Stomach (tissue), 9 donors: ENCODE measurements around the gene PEPD. TPM values are rescaled to one million over a fixed set of nuclear protein-coding genes. Genes with fewer than 3 reads are reported as not detected.
"Not testable (repeated sequence)": the region's sequence is repeated elsewhere in the genome, so short reads cannot be mapped to it uniquely, and the experiment has no call there.

ENCODE experiments used
- DNase-seq, 2 donors: peaks; one replicate each; pipeline versions ENCODE4 v3.0.0 to v3.0.0-alpha.2; 2013 to 2019
- H3K27ac ChIP-seq, 5 donors: fragments of 200-600 bp in 4 of 5; sonication (generic) in 4 of 5; one replicate each; pipeline ENCODE4 v1.5.1; 2013 to 2019; ENCODE audit warnings: mild to moderate bottlenecking in 1 of 5, moderate library complexity in 1 of 5
- H3K27me3 ChIP-seq, 3 donors: fragments of 200-600 bp; sonication (generic); one replicate each; pipeline ENCODE4 v1.5.1; 2017 to 2019; ENCODE audit warnings: mixed run types in 1 of 3
- H3K36me3 ChIP-seq, 4 donors: fragments of 200-600 bp; sonication (generic); 1 replicate in 3 of 4; 2 replicates in 1 of 4; pipeline ENCODE4 v1.5.1; 2016 to 2019
- H3K4me1 ChIP-seq, 4 donors: fragments of 200-600 bp; sonication (generic); one replicate each; pipeline ENCODE4 v1.5.1; 2016 to 2019
- H3K4me3 ChIP-seq, 4 donors: fragments of 200-600 bp; sonication (generic) in 3 of 4; one replicate each; pipeline ENCODE4 v1.5.1; 2016 to 2019; ENCODE audit warnings: mild to moderate bottlenecking in 1 of 4
- H3K9me3 ChIP-seq, 4 donors: fragments of 200-600 bp; sonication (generic); one replicate each; pipeline ENCODE4 v1.5.1; 2016 to 2019
- CTCF ChIP-seq, 7 experiments: fragments of 450-650 bp in 4 of 7; fragments of 200-600 bp in 3 of 7; sonication (generic) in 3 of 7; IDR thresholded peaks; one replicate each; pipeline ENCODE4 v1.5.1; 2016 to 2019; ENCODE audit warnings: antibody characterized with exemption in 7 of 7, control low read depth in 2 of 7, mild to moderate bottlenecking in 1 of 7
- EP300 ChIP-seq: sonication (generic); formaldehyde crosslinking; IDR thresholded peaks from one replicate; pipeline ENCODE4 v1.6.1; 2017; ENCODE audit warnings: antibody characterized with exemption
- POLR2A ChIP-seq, 4 donors: fragments of 450-650 bp; IDR thresholded peaks; one replicate each; pipeline ENCODE4 v1.6.1; 2016; ENCODE audit warnings: antibody characterized with exemption in 4 of 4, control low read depth in 2 of 4, mild to moderate bottlenecking in 1 of 4, moderate library complexity in 1 of 4
- POLR2AphosphoS5 ChIP-seq, 3 donors: sonication (generic); formaldehyde crosslinking; IDR thresholded peaks; one replicate each; pipeline ENCODE4 v1.6.1; 2016; ENCODE audit warnings: antibody characterized with exemption in 3 of 3
- WGBS, 5 donors: extraction: QIAGEN DNeasy Blood & Tissue Kit in 3 of 5; methylation state at CpG; one replicate each; pipeline versions ENCODE4 v1.1.5 to v1.1.7; 2013 to 2018; 5-methylcytosine and 5-hydroxymethylcytosine counted together
- intact Hi-C: fragments of 100-400 bp; cut with DNase I; formaldehyde crosslinking; loops from one replicate; pipeline ENCODE4 v1.15.1; 2023; ENCODE audit warnings: low total_unique reads
- polyA plus RNA-seq, 3 donors: library from polyadenylated mRNA; stranded (reverse); fragments of 200-250 nt; gene quantifications; one replicate each; pipeline ENCODE4 v1.2.3, GENCODE V29; 2013
- total RNA-seq, 5 donors: library from RNA; depleted of rRNA; stranded (reverse); fragments of >200 nt; gene quantifications; one replicate each; pipeline versions ENCODE4 v1.1.0 to v1.2.3, GENCODE V29; 2014 to 2016
- donor health status: healthy with polysubstance abuse.
- donor health status: Bipolar disorder and iron deficiency.
- donor health status: healthy.

PEPD gene
- total and polyA plus RNA-seq, 8 donors = 8.8 to 99.4 (median 42.7) TPM

DNA sequence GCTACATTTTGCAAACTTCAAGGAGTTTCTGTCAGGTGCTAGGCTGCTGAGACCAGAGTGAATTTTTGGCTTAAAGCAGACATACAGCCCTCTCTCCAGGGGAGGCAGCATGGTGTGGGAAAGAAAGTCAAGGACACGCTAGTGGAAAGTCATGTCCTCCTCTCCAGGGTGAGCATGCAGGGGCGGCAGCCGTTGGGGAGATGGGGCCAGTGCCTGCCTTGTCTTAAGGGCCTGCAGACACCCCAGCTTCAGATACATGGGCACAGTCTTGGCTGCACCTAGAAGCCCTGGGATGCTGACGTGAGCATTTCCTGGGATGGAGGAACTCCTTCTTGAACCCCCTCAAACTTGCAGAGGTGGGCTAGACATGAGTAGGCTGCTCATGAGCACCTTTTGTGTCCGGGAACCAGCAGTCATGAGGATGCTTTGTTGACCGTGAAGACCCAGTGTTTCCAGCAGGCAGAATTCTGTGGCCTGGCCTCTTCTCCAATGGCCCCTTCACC, 43.3 kb upstream of the PEPD start:
- intact Hi-C loops = no loop called here
- no peaks in the 10 kb centered on the region for H3K36me3 ChIP-seq
- H3K27ac ChIP-seq = no peak overlapping the region
- 64 to 73% (median 65%) methylated on average over 5 to 6 of the region's 6 CpGs for WGBS, 5 donors
- H3K9me3 ChIP-seq = no peaks in the 10 kb centered on the region
- H3K4me3 ChIP-seq = no peak overlapping the region
- H3K27me3 ChIP-seq = peaks cover 0 to 48% (median 4%) of the 10 kb centered on the region in 3 donors
- no peak for TF ChIP-seq POLR2A (IDR thresholded peaks at IDR 0.05)
- TF ChIP-seq EP300 = no peak
- TF ChIP-seq CTCF (IDR thresholded peaks at IDR 0.05) = no peak
- TF ChIP-seq POLR2AphosphoS5 (IDR thresholded peaks at IDR 0.05) = no peak
- no peaks in the 10 kb centered on the region for H3K4me1 ChIP-seq
- DNase-seq = no peak

DNA sequence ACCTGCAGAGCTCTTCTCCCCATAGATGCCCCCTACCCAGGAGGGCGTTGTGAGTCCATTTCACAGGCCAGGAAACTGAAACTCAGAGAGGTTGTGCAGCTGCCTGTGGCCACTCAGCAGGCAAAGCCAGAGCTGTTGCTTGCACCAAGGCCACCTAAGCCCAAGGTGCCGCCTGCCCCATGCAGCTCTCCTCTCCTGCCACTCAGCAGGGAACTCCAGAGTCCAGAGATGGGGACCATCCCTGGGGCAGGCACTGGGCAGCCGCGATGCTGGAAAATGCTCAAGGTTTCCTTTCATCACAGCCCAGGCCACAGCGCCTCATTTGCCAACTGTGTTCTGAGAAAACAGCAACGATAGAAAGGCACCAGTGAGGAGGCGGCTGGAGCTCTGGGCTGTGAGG, 41.0 kb upstream of the PEPD start:
- H3K36me3 ChIP-seq = no peaks in the 10 kb centered on the region
- peaks cover 0 to 28% (median 0%) of the 10 kb centered on the region in 3 donors for H3K27me3 ChIP-seq
- no peak overlapping the region for H3K4me3 ChIP-seq
- H3K9me3 ChIP-seq = no peaks in the 10 kb centered on the region
- no peaks in the 10 kb centered on the region for H3K4me1 ChIP-seq
- intact Hi-C loops = no loop called here
- 71 to 79% (median 73%) methylated on average over 6 to 7 of the region's 7 CpGs for WGBS, 5 donors
- DNase-seq = no peak
- TF ChIP-seq POLR2A (IDR thresholded peaks at IDR 0.05) (no peak), EP300 (no peak), POLR2AphosphoS5 (IDR thresholded peaks at IDR 0.05) (no peak), CTCF (IDR thresholded peaks at IDR 0.05) (no peak)
- H3K27ac ChIP-seq = no peak overlapping the region

DNA sequence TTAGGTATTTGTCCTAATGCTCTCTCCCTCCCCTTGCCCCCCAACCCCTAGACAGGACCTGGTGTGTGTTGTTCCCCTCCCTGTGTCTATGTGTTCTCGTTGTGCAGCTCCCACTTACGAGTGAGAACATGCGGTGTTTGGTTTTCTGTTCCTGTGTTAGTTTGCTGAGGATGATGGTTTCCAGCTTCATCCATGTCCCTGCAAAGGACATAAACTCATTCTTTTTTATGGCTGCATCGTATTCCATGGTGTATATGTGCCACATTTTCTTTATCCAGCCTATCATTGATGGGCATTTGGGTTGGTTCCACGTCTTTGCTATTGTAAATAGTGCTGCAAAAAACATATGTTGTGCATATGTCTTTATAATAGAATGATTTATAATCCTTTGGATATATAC, 40.1 kb upstream of the PEPD start:
- peaks cover 0 to 21% (median 0%) of the 10 kb centered on the region in 3 donors for H3K27me3 ChIP-seq
- WGBS, 5 donors = 78 to 88% (median 80%) methylated on average over 5 of the region's 5 CpGs
- H3K36me3 ChIP-seq, H3K27ac ChIP-seq, H3K4me3 ChIP-seq, intact Hi-C loops, H3K9me3 ChIP-seq, DNase-seq, H3K4me1 ChIP-seq: not testable (repeated sequence)

GRCh38 chr19:33561261-33561660, 39.7 kb upstream of the PEPD start:
- Histone ChIP-seq H3K4me1 (no peaks in the 10 kb centered on the region), H3K27ac (no peak overlapping the region), H3K27me3 (peaks cover 0 to 21% (median 0%) of the 10 kb centered on the region in 3 donors), H3K4me3 (no peak overlapping the region), H3K36me3 (no peaks in the 10 kb centered on the region), H3K9me3 (no peaks in the 10 kb centered on the region)
- DNase-seq = no peak
- TF ChIP-seq CTCF (IDR thresholded peaks at IDR 0.05) (no peak), POLR2AphosphoS5 (IDR thresholded peaks at IDR 0.05) (no peak), POLR2A (IDR thresholded peaks at IDR 0.05) (no peak), EP300 (no peak)
- 62 to 73% (median 66%) methylated on average over 5 to 6 of the region's 6 CpGs for WGBS, 5 donors
- intact Hi-C loops = no loop called here

- H3K27me3 ChIP-seq = peaks cover 0 to 20% (median 0%) of the 10 kb centered on the region in 3 donors
- H3K9me3 ChIP-seq = no peaks in the 10 kb centered on the region
- TF ChIP-seq POLR2A (IDR thresholded peaks at IDR 0.05) = no peak
- no peak for TF ChIP-seq POLR2AphosphoS5 (IDR thresholded peaks at IDR 0.05)
- TF ChIP-seq CTCF (IDR thresholded peaks at IDR 0.05) = no peak
- no peak overlapping the region for H3K27ac ChIP-seq
- no peaks in the 10 kb centered on the region for H3K36me3 ChIP-seq
- H3K4me3 ChIP-seq = no peak overlapping the region
- intact Hi-C loops = no loop called here
- 76 to 88% (median 83%) methylated on average over 6 to 8 of the region's 8 CpGs for WGBS, 5 donors
- no peak for DNase-seq
- no peaks in the 10 kb centered on the region for H3K4me1 ChIP-seq
These were observed 38.4 kb upstream of the PEPD start for GRCh38 chr19:33559996-33560395.
